ENCODE results near the gene HS6ST2. TPM values are rescaled to one million over a fixed set of nuclear protein-coding genes. Genes with fewer than 3 reads are reported as not detected.

HS6ST2 gene
- total RNA-seq, 4 donors from 2014 or later, result 0.14 to 1.1 TPM; not detected in 2

DNA sequence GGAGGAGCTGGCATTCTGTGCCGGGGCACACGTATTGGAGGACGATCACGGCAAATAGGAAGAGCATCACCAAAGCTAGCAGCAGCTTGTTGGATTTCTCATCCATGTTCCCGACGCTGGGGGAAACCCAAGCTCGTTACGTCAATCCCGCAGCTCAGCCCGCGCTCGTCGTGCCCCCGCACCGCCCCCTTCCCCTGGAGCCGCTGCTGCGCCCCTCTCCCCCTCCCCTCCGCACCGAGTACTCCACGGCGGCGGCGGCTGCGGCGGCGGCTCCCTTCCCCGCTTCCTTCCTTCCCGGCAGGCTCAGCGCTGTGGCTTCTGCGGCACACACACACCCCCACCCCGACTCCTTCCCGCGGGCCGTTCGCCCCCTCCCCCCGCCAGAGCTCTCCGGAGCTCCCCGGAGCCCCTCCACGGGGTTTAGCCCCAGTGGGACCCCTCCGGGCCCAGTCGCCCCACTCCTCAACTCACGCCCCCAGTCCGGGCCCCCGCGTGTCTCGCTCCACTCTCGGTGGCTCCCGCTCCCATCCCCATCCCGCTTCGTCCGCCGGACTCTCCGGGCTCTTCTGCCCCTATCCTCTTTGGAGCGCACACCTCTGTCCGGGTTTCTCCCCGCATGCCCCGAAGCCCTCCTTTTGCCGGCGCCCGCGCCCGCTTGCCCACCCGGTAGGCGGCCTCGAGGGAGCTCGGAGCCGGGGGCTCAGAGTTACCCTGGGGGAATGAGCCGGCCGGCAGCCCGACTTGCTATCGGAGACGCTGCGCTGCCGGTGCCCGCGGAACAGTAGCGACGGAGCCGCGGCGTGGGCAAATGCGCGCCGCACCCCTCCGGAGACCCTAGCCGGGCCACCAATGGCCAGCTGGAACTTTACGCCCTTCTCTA, 978 bp downstream of the HS6ST2 start:
- Histone ChIP-seq H3K27ac (no peak overlapping the region), H3K36me3 (no peaks in the 10 kb centered on the region), H3K27me3 (peaks cover 38% of the 10 kb centered on the region), H3K4me3 (peak overlapping the region; percentile 11 to 54 (median 28)), H3K4me1 (peaks cover 0 to 24% (median 8%) of the 10 kb centered on the region in 4 donors), H3K9me3 (no peaks in the 10 kb centered on the region)
- TF ChIP-seq POLR2A (IDR thresholded peaks at IDR 0.05) (no peak), POLR2AphosphoS5 (IDR thresholded peaks at IDR 0.05) (no peak), EP300 (IDR thresholded peaks at IDR 0.05; ENCODE audit: low read depth) (no peak)
- TF ChIP-seq, protein P1, sequence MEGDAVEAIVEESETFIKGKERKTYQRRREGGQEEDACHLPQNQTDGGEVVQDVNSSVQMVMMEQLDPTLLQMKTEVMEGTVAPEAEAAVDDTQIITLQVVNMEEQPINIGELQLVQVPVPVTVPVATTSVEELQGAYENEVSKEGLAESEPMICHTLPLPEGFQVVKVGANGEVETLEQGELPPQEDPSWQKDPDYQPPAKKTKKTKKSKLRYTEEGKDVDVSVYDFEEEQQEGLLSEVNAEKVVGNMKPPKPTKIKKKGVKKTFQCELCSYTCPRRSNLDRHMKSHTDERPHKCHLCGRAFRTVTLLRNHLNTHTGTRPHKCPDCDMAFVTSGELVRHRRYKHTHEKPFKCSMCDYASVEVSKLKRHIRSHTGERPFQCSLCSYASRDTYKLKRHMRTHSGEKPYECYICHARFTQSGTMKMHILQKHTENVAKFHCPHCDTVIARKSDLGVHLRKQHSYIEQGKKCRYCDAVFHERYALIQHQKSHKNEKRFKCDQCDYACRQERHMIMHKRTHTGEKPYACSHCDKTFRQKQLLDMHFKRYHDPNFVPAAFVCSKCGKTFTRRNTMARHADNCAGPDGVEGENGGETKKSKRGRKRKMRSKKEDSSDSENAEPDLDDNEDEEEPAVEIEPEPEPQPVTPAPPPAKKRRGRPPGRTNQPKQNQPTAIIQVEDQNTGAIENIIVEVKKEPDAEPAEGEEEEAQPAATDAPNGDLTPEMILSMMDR (IDR thresholded peaks at IDR 0.05), result no peak
- peak; percentile 9 for DNase-seq
- intact Hi-C loops (cut with DNase I; ENCODE audit: low total_unique reads) (no loop called here), in situ Hi-C loops (cut with MboI; ENCODE audit: low pct_ligation_motif_present in 1 of 4, low pct_unique_long_range_greater_than_20kb in 1 of 4, low sequenced_read_pairs in 3 of 4) (no loop called here)
- 49% methylated on average over 69 of the region's 87 CpGs; no CpG with 5 or more reads in 1 of the 2 donors for WGBS, 2 donors (ENCODE audit: low coverage in 1 of 2)

DNA sequence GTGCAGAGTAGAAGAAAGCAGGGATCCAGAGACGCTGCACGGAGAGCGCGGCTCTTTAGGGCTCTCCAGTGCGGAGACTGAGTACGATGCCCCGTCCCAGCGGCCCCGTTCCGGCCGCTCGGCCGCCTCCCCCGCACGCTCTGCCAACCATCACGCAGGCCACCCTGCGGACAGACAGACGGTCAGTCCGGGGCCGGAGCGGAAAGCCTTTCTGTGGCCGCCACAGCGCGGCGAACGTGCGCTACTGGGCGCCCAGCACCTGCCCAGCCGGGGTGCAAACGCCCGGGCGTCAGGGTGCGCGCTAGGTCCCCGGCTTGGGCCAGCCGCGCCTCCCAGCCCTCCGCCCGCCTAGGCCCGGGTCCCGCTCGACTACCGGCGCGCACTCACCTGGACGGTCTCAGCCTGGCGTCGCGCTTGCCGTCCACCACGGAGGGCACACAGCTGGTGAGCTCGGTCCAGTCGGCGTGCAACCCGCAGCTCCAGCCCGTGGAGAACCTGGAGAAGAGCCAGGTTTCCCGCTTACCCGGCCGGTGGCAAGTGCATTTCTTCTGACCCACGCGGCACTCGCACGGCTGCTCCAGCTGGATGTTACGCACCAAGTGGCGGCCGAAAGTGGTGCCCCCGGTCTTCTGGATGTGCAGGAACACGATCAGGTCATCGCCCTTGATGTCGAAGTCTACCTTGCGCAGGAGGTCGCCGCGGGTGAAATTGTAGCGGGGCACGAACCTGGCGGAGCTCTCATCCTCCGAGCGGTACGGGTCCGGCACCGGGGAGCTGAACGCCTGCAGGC, 1.8 kb downstream of the HS6ST2 start:
- 70% methylated on average over 55 of the region's 83 CpGs; no CpG with 5 or more reads in 1 of the 2 donors for WGBS, 2 donors (ENCODE audit: low coverage in 1 of 2)
- TF ChIP-seq POLR2AphosphoS5 (IDR thresholded peaks at IDR 0.05) (no peak), POLR2A (IDR thresholded peaks at IDR 0.05) (no peak), EP300 (IDR thresholded peaks at IDR 0.05; ENCODE audit: low read depth) (no peak)
- TF ChIP-seq, protein P1 (IDR thresholded peaks at IDR 0.05), result no peak
- H3K27me3 ChIP-seq, result peaks cover 38% of the 10 kb centered on the region
- H3K36me3 ChIP-seq, result no peaks in the 10 kb centered on the region
- intact Hi-C loops (cut with DNase I; ENCODE audit: low total_unique reads) (no loop called here), in situ Hi-C loops (cut with MboI; ENCODE audit: low pct_ligation_motif_present in 1 of 4, low pct_unique_long_range_greater_than_20kb in 1 of 4, low sequenced_read_pairs in 3 of 4) (no loop called here)
- H3K9me3 ChIP-seq, result no peaks in the 10 kb centered on the region
- H3K4me3 ChIP-seq, result peak overlapping the region in 3 of 4 donors; percentile 22 to 54 (median 33)
- no peak for DNase-seq
- H3K4me1 ChIP-seq, result peaks cover 0 to 24% (median 8%) of the 10 kb centered on the region in 4 donors
- H3K27ac ChIP-seq, result no peak overlapping the region

DNA sequence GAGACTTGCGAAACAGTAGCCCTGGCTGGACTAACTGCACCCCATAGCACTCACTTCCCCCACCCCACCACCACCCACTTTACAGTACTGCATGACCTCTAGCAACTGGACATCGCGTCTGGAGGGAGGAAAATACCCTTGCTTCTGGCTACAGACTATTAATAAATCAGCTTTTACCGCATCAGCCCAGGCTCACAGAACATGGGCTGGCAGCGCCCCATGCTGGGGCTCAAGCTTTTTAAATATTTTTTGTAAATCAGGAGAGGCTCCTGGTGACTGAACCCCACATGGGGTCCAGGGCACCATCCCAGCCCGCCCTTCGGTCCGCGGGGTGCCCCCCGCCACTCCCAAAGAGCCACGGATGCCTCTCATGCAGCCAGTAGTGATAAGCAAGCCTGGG, 2.7 kb downstream of the HS6ST2 start:
- Histone ChIP-seq H3K27ac (no peak overlapping the region), H3K9me3 (no peaks in the 10 kb centered on the region), H3K4me3 (no peak overlapping the region), H3K27me3 (peaks cover 38% of the 10 kb centered on the region), H3K4me1 (peaks cover 0 to 24% (median 8%) of the 10 kb centered on the region in 4 donors), H3K36me3 (no peaks in the 10 kb centered on the region)
- in situ Hi-C loops (cut with MboI; ENCODE audit: low pct_ligation_motif_present in 1 of 4, low pct_unique_long_range_greater_than_20kb in 1 of 4, low sequenced_read_pairs in 3 of 4), result no loop called here
- intact Hi-C loops (cut with DNase I; ENCODE audit: low total_unique reads), result no loop called here
- TF ChIP-seq EP300 (IDR thresholded peaks at IDR 0.05; ENCODE audit: low read depth), result no peak
- TF ChIP-seq, protein P1 (IDR thresholded peaks at IDR 0.05), result no peak
- no peak for TF ChIP-seq POLR2AphosphoS5 (IDR thresholded peaks at IDR 0.05)
- no peak for TF ChIP-seq POLR2A (IDR thresholded peaks at IDR 0.05)
- WGBS, 2 donors (ENCODE audit: low coverage in 1 of 2), result 64% methylated on average over 11 of the region's 11 CpGs; no CpG with 5 or more reads in 1 of the 2 donors
- DNase-seq, result no peak

DNA sequence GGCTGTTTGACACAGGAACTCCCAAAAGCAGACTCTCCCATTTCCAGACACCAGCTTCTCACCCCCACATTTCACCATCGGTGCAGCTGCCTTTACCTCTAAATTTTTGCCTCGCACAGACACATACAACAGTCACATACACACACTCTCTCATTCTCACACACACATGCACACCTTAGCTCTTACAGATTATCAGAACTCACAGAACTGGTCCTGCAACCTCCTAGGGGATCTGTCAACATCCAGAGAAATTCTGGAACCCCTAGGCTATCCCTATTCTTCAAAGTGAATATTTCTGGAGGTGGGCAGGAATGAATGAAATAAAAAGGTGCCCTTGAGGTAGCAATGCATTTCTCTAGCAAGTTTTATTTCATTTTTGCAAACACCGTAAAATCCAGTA, 4.1 kb downstream of the HS6ST2 start:
- 84 to 100% methylated on average over 1 to 3 of the region's 3 CpGs for WGBS, 2 donors (ENCODE audit: low coverage in 1 of 2)
- Histone ChIP-seq H3K4me3 (no peak overlapping the region), H3K9me3 (no peaks in the 10 kb centered on the region), H3K27me3 (peaks cover 31% of the 10 kb centered on the region), H3K36me3 (no peaks in the 10 kb centered on the region), H3K27ac (no peak overlapping the region), H3K4me1 (peaks cover 0 to 24% (median 8%) of the 10 kb centered on the region in 4 donors)
- intact Hi-C loops (cut with DNase I; ENCODE audit: low total_unique reads), result no loop called here
- DNase-seq, result no peak
- in situ Hi-C loops (cut with MboI; ENCODE audit: low pct_ligation_motif_present in 1 of 4, low pct_unique_long_range_greater_than_20kb in 1 of 4, low sequenced_read_pairs in 3 of 4), result no loop called here
- TF ChIP-seq EP300 (IDR thresholded peaks at IDR 0.05; ENCODE audit: low read depth) (no peak), POLR2A (IDR thresholded peaks at IDR 0.05) (no peak), POLR2AphosphoS5 (IDR thresholded peaks at IDR 0.05) (no peak)
- TF ChIP-seq, protein P1 (IDR thresholded peaks at IDR 0.05), result no peak
